GM20000 (cell line): Measurements from ENCODE around the gene FBXO3.

ENCODE experiments used
- DNase-seq: peaks from one replicate; pipeline ENCODE4 v3.0.0; 2012; ENCODE audit warnings: low spot score
- CTCF ChIP-seq: IDR thresholded peaks from 2 replicates; pipeline ENCODE4 v1.5.1; 2012; ENCODE audit warnings: mild to moderate bottlenecking, control low read depth; ENCODE audit errors: extremely low read depth, missing control alignments

Gene FBXO3

GRCh38 chr11:33692541-33692940 is 81.8 kb downstream of the FBXO3 start:
- no peak for TF ChIP-seq CTCF
- DNase-seq = no peak

DNA sequence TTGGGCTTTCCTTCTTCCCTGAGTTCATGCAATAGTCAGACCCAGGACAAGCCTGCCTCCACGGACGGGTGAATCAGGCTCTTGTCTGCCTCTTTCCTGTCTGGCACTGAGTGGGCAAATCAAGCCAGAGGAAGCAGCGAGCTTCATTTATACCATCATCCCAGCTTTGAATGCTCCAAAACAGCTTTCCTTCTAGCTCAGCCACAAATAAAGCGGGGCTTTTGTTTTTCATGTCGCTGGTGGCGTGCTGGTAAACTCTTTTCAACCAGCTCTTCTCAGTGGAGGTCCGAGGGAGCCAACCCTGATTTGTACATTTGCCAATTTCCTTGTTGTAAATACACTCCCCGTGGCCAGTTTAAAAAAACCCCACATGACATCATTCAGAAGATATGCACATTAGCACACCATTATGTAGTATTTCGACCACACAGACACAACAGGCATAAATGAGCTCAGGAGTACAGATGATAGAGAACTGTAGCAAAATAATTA is 82.3 kb downstream of the FBXO3 start:
- no peak for DNase-seq
- TF ChIP-seq CTCF = no peak

DNA sequence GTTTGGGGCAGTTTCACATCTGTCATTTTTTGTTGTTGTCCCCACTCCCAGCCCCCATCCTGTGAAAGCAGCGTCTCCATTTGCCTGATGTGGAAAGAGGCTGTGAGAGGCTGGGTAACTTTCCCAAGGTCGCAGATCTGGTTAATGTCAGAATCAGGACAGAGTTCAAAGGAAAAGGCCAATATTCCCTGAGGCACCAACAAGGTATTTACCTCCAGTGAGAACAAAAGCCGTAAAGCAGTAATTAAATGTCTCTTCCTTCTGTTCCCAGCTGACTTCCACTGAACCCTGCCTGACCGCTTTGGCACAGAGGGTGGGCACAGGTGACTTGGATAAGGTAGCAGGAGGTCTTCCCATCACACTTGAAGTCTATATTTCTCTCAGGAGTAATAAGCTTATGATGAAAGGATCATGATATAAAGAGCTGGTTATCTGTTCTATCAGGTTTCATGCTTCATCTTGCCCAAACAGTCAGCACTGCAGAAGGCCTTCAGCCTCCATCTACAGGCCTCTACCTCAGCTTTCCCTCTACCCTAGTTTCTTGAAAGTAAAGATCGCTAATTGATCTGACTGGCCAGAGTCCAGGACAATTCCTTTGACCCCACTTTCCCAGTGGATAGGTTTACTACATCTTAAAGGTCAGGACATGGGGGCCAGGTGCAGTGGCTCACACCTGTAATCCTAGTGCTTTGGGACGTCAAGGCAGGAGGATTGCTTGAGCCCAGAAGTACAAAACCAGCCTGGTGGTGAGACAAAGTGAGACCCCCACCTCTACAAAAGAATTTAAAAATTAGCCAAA is 83.1 kb downstream of the FBXO3 start:
- DNase-seq = no peak

More for the DNA sequence above, 83.1 kb downstream of the FBXO3 start:
- TF ChIP-seq CTCF = no peak
